ENCODE data around the gene BOLA3.

- TF ChIP-seq PAX5 (IDR thresholded peaks at IDR 0.05; ENCODE audit: insufficient read depth, low read length, severe bottlenecking) (no peak), POLR2A (IDR thresholded peaks at IDR 0.05; ENCODE audit: low read depth, low read length) (no peak), POLR2AphosphoS5 (IDR thresholded peaks at IDR 0.05; ENCODE audit: low read depth, low read length) (no peak), POU2F2 (IDR thresholded peaks at IDR 0.05; ENCODE audit: low read depth, low read length) (no peak), TAF1 (IDR thresholded peaks at IDR 0.05; ENCODE audit: low read depth, low read length) (no peak), SPI1 (IDR thresholded peaks at IDR 0.05; ENCODE audit: low read depth, low read length) (no peak)
Measured at GRCh38 chr2:74103763-74104162, 43.9 kb downstream of the BOLA3 start.
